Uterus (tissue), 4 donors: ENCODE measurements around the gene PAFAH2. TPM values are rescaled to one million over a fixed set of nuclear protein-coding genes. Genes with fewer than 3 reads are reported as not detected.

Experiments
- DNase-seq, 2 donors: peaks; one replicate each; pipeline ENCODE4 v3.0.0-alpha.2; 2019 to 2020
- H3K27ac ChIP-seq, 2 donors: fragments of 200-600 bp; sonication (generic); 1 replicate in 1 of 2; 2 replicates in 1 of 2; pipeline ENCODE4 v1.5.1; 2016 to 2018
- H3K27me3 ChIP-seq, 2 donors: fragments of 200-600 bp; sonication (generic); one replicate each; pipeline ENCODE4 v1.5.1; 2018 to 2019; ENCODE audit warnings: control low read depth in 1 of 2
- H3K36me3 ChIP-seq, 2 donors: fragments of 200-600 bp; sonication (generic); one replicate each; pipeline ENCODE4 v1.5.1; 2019; ENCODE audit warnings: control low read depth in 1 of 2
- H3K4me1 ChIP-seq, 2 donors: fragments of 200-600 bp; sonication (generic); one replicate each; pipeline ENCODE4 v1.5.1; 2018 to 2019; ENCODE audit warnings: control low read depth in 1 of 2
- H3K4me3 ChIP-seq, 2 donors: fragments of 200-600 bp; sonication (generic); 1 replicate in 1 of 2; 2 replicates in 1 of 2; pipeline ENCODE4 v1.5.1; 2018 to 2019; ENCODE audit warnings: mild to moderate bottlenecking in 1 of 2
- H3K9me3 ChIP-seq, 2 donors: fragments of 200-600 bp; sonication (generic); one replicate each; pipeline ENCODE4 v1.5.1; 2019; ENCODE audit warnings: control low read depth in 1 of 2
- POLR2A ChIP-seq, 2 donors: fragments of 450-650 bp; IDR thresholded peaks; one replicate each; pipeline ENCODE4 v1.6.1; 2016; ENCODE audit warnings: antibody characterized with exemption in 2 of 2, mild to moderate bottlenecking in 1 of 2, moderate library complexity in 1 of 2
- intact Hi-C: fragments of 100-400 bp; cut with DNase I; formaldehyde crosslinking; loops from one replicate; pipeline ENCODE4 v1.15.1; 2023; ENCODE audit warnings: low total_unique reads
- total RNA-seq, 4 donors: library from RNA; depleted of rRNA in 3 of 4; stranded (reverse); fragments of >200 nt in 3 of 4; gene quantifications; one replicate each; pipeline versions ENCODE4 v1.1.0 to v1.2.4, GENCODE V29; 2014 to 2023
- TF ChIP-seq, protein P1 (sequence below), 4 experiments: fragments of 200-600 bp in 2 of 4; fragments of 450-650 bp in 2 of 4; sonication (generic) in 2 of 4; IDR thresholded peaks; one replicate each; pipeline ENCODE4 v1.5.1; 2016 to 2019; ENCODE audit warnings: antibody characterized with exemption in 4 of 4, mild to moderate bottlenecking in 2 of 4, moderate library complexity in 1 of 4
- donor health status: DM: yes; HTN: yes; CAD: no.

The PAFAH2 gene
- total RNA-seq, 4 donors from 2014 or later = 6.2 to 12.3 (median 9.2) TPM

GRCh38 chr1:25985670-25986069 is 12.2 kb downstream of the PAFAH2 start:
- no peak for DNase-seq
- no peak for TF ChIP-seq POLR2A (IDR thresholded peaks at IDR 0.05)
- H3K27ac ChIP-seq = no peak overlapping the region
- no peaks in the 10 kb centered on the region for H3K27me3 ChIP-seq
- intact Hi-C loops = no loop called here
- H3K9me3 ChIP-seq = no peaks in the 10 kb centered on the region
- H3K36me3 ChIP-seq = no peaks in the 10 kb centered on the region
- no peaks in the 10 kb centered on the region for H3K4me1 ChIP-seq
- H3K4me3 ChIP-seq = no peak overlapping the region

DNA sequence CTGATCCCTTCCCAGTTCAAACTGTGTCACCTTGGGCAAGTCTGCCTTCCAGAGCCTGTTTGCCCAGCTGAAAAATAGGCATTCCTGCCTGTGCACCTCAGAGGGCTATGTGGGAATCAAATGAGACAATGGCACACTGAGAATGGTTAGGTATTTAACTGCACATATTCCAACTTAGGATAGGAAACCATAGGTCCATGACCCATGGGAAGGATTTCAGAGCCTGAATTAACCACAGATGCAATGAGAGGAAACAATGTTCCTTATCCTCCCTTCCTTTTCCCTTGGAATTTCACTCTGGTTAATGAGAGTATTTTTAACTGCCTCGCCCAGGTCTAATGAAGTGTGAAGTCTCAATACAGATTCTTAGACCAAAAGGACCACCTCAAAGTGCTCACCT is 12.7 kb downstream of the PAFAH2 start:
- TF ChIP-seq, protein P1, sequence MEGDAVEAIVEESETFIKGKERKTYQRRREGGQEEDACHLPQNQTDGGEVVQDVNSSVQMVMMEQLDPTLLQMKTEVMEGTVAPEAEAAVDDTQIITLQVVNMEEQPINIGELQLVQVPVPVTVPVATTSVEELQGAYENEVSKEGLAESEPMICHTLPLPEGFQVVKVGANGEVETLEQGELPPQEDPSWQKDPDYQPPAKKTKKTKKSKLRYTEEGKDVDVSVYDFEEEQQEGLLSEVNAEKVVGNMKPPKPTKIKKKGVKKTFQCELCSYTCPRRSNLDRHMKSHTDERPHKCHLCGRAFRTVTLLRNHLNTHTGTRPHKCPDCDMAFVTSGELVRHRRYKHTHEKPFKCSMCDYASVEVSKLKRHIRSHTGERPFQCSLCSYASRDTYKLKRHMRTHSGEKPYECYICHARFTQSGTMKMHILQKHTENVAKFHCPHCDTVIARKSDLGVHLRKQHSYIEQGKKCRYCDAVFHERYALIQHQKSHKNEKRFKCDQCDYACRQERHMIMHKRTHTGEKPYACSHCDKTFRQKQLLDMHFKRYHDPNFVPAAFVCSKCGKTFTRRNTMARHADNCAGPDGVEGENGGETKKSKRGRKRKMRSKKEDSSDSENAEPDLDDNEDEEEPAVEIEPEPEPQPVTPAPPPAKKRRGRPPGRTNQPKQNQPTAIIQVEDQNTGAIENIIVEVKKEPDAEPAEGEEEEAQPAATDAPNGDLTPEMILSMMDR (IDR thresholded peaks at IDR 0.05) = no peak
- no peak for TF ChIP-seq POLR2A (IDR thresholded peaks at IDR 0.05)
- H3K4me1 ChIP-seq = no peaks in the 10 kb centered on the region
- no peaks in the 10 kb centered on the region for H3K9me3 ChIP-seq
- H3K4me3 ChIP-seq = no peak overlapping the region
- H3K27me3 ChIP-seq = no peaks in the 10 kb centered on the region
- no peak overlapping the region for H3K27ac ChIP-seq
- no peak for DNase-seq
- H3K36me3 ChIP-seq = no peaks in the 10 kb centered on the region
- intact Hi-C loops = no loop called here

GRCh38 chr1:25979210-25979609 is 18.7 kb downstream of the PAFAH2 start:
- H3K9me3 ChIP-seq = no peaks in the 10 kb centered on the region
- H3K27ac ChIP-seq = no peak overlapping the region
- no peak for DNase-seq
- intact Hi-C loops = no loop called here
- H3K4me3 ChIP-seq = no peak overlapping the region
- no peaks in the 10 kb centered on the region for H3K27me3 ChIP-seq
- no peak for TF ChIP-seq POLR2A (IDR thresholded peaks at IDR 0.05)
- TF ChIP-seq, protein P1 (IDR thresholded peaks at IDR 0.05) = no peak
- H3K4me1 ChIP-seq = no peaks in the 10 kb centered on the region
- no peaks in the 10 kb centered on the region for H3K36me3 ChIP-seq

GRCh38 chr1:25978403-25978802 is 19.5 kb downstream of the PAFAH2 start:
- intact Hi-C loops = no loop called here
- TF ChIP-seq, protein P1 (IDR thresholded peaks at IDR 0.05) = no peak
- TF ChIP-seq POLR2A (IDR thresholded peaks at IDR 0.05) = no peak
- H3K36me3 ChIP-seq = no peaks in the 10 kb centered on the region

GRCh38 chr1:25977801-25978200 is 20.1 kb downstream of the PAFAH2 start:
- Histone ChIP-seq H3K4me1 (no peaks in the 10 kb centered on the region), H3K27me3 (no peaks in the 10 kb centered on the region), H3K9me3 (no peaks in the 10 kb centered on the region), H3K27ac (no peak overlapping the region), H3K4me3 (no peak overlapping the region), H3K36me3 (no peaks in the 10 kb centered on the region)
- TF ChIP-seq, protein P1 (IDR thresholded peaks at IDR 0.05) = no peak
- no peak for TF ChIP-seq POLR2A (IDR thresholded peaks at IDR 0.05)
- DNase-seq = no peak
- intact Hi-C loops = no loop called here

More at GRCh38 chr1:25978403-25978802, 19.5 kb downstream of the PAFAH2 start:
- Histone ChIP-seq H3K4me3 (no peak overlapping the region), H3K9me3 (no peaks in the 10 kb centered on the region), H3K4me1 (no peaks in the 10 kb centered on the region), H3K27ac (no peak overlapping the region), H3K27me3 (no peaks in the 10 kb centered on the region)
- no peak for DNase-seq
